HepG2 (cell line): Measurements from ENCODE around the gene CTDSP2. TPM values are rescaled to one million over a fixed set of nuclear protein-coding genes. Genes with fewer than 3 reads are reported as not detected.
A peak's percentile ranks its signal among the peaks of the same experiment; 100 is the strongest.

Source experiments
- ATAC-seq: fragments of 200-7000 bp; cut with Tn5 transposase; 3 replicates; pipeline ENCODE4 v1.9.1; 2020; ENCODE audit warnings: mild to moderate bottlenecking, moderate library complexity
- BruUV-seq: library from RNA; stranded (reverse); fragments of 400-500 nt; replicated peaks from 2 replicates; lab custom pipeline; 2021; lab: Mats Ljungman, UMichigan
- CTCF ChIA-PET: fragments of 300-600 bp; formaldehyde crosslinking; extraction: SDS; loops from one replicate; lab custom pipeline; 2021; ENCODE audit warnings: low total read pairs, inconsistent platforms, low intra/inter-chr PET ratio; lab: Yijun Ruan, JAX
- POLR2A ChIA-PET: fragments of 350-600 bp; sonication (Branson Sonifier 250); formaldehyde crosslinking; loops from one replicate; lab custom pipeline; 2020; ENCODE audit warnings: antibody characterized with exemption, inconsistent platforms; lab: Yijun Ruan, JAX
- DNase-seq: peaks from one replicate; pipeline ENCODE4 v3.0.0-alpha.2; 2015; ENCODE audit warnings: low spot score
- FAIRE-seq: peaks from 3 replicates; lab custom pipeline; 2011; peaks lifted over from hg19 to GRCh38; lab: Jason Lieb, UNC
- H2AFZ ChIP-seq: one replicate; pipeline ENCODE4 v1.6.1; 2011; ENCODE audit warnings: low read length, inconsistent platforms
- H3K27ac ChIP-seq: fragments of 300-600 bp; 3 replicates; pipeline ENCODE4 v1.8.0; 2011; ENCODE audit warnings: mixed run types, mild to moderate bottlenecking, mixed read lengths, low read length, inconsistent platforms; ENCODE audit not compliant: insufficient read depth; ENCODE audit errors: extremely low read length
- H3K27me3 ChIP-seq, 2 experiments: fragments of 200-600 bp in 1 of 2; 2 replicates in 1 of 2; 3 replicates in 1 of 2; pipeline versions ENCODE4 v1.6.0 to v1.8.0; 2011; ENCODE audit warnings: low read length in 2 of 2, mild to moderate bottlenecking in 2 of 2, moderate library complexity in 2 of 2, inconsistent platforms in 1 of 2; ENCODE audit not compliant: insufficient read depth in 2 of 2, control insufficient read depth in 1 of 2
- H3K36me3 ChIP-seq, 2 experiments: fragments of 200-600 bp in 1 of 2; replicated peaks in 1 of 2; 2 replicates in 1 of 2; 3 replicates in 1 of 2; pipeline versions ENCODE4 v1.5.1 to v1.8.0; 2011; ENCODE audit warnings: low read length in 2 of 2, inconsistent platforms in 1 of 2; ENCODE audit not compliant: insufficient read depth in 2 of 2, control insufficient read depth in 1 of 2
- H3K4me1 ChIP-seq: 2 replicates; pipeline ENCODE4 v1.5.1; 2012; ENCODE audit warnings: low read length, inconsistent platforms; ENCODE audit not compliant: insufficient read depth
- H3K4me2 ChIP-seq: 2 replicates; pipeline ENCODE4 v1.6.0; 2011; ENCODE audit warnings: low read depth, low read length, inconsistent platforms
- H3K4me3 ChIP-seq, 3 experiments: fragments of 200-600 bp in 1 of 3; sonication (generic), shearing (Covaris generic) in 1 of 3; replicated peaks in 1 of 3; 2 replicates each; pipeline ENCODE4 v1.5.1; 2011 to 2016; ENCODE audit warnings: low read length in 3 of 3, inconsistent platforms in 2 of 3, low read depth in 2 of 3, mild to moderate bottlenecking in 2 of 3, control low read depth in 1 of 3, mixed read lengths in 1 of 3; ENCODE audit not compliant: insufficient read depth in 1 of 3
- H3K79me2 ChIP-seq: one replicate; pipeline ENCODE4 v1.6.1; 2011; ENCODE audit warnings: low read length, inconsistent platforms; ENCODE audit not compliant: insufficient read depth
- H3K9ac ChIP-seq: 2 replicates; pipeline ENCODE4 v1.6.0; 2011; ENCODE audit warnings: mild to moderate bottlenecking, low read depth, low read length, inconsistent platforms; ENCODE audit not compliant: insufficient read depth
- H3K9me3 ChIP-seq: 2 replicates; pipeline ENCODE4 v1.5.1; 2012; ENCODE audit warnings: mild to moderate bottlenecking, low read length
- H4K20me1 ChIP-seq: 2 replicates; pipeline ENCODE4 v1.6.0; 2011; ENCODE audit warnings: inconsistent platforms, mild to moderate bottlenecking, low read length, moderate library complexity; ENCODE audit not compliant: insufficient read depth
- BCL6 ChIP-seq: IDR thresholded peaks from 2 replicates; pipeline ENCODE4 v1.6.1; 2016; ENCODE audit warnings: missing genetic modification reagents, missing compliant biosample characterization
- CBX2 ChIP-seq, 2 experiments: fragments of 200-600 bp in 1 of 2; sonication (generic); formaldehyde crosslinking in 1 of 2; IDR thresholded peaks; 2 replicates each; pipeline versions ENCODE4 v1.7.0 to v1.8.1; 2018 to 2022; ENCODE audit warnings: low read depth in 2 of 2, low read length in 1 of 2, mild to moderate bottlenecking in 1 of 2, missing genetic modification reagents in 1 of 2
- CCAR2 ChIP-seq: fragments of 200-400 bp; formaldehyde crosslinking; optimal IDR thresholded peaks from 2 replicates; pipeline ENCODE3; 2018; ENCODE audit warnings: low read depth, mild to moderate bottlenecking, low read length, moderate library complexity
- HMG20A ChIP-seq: IDR thresholded peaks from 2 replicates; pipeline ENCODE4 v1.6.1; 2016; ENCODE audit warnings: borderline replicate concordance
- NR2F1 ChIP-seq, 2 experiments: fragments of 450-650 bp in 1 of 2; formaldehyde crosslinking in 1 of 2; IDR thresholded peaks; 2 replicates each; pipeline versions ENCODE4 v1.5.0 to v1.6.1; 2016 to 2020; ENCODE audit warnings: mild to moderate bottlenecking in 1 of 2, missing compliant biosample characterization in 1 of 2, missing genetic modification reagents in 1 of 2, moderate library complexity in 1 of 2
- TFDP2 ChIP-seq: sonication (generic); formaldehyde crosslinking; IDR thresholded peaks from 2 replicates; pipeline ENCODE4 v1.4.0; 2020; ENCODE audit warnings: missing genetic modification reagents
- TMF1 ChIP-seq: sonication (generic); formaldehyde crosslinking; IDR thresholded peaks from 2 replicates; pipeline ENCODE4 v1.8.1; 2022; ENCODE audit warnings: low read depth, missing genetic modification reagents
- ZBED4 ChIP-seq: sonication (generic); formaldehyde crosslinking; IDR thresholded peaks from 2 replicates; pipeline ENCODE4 v1.4.0; 2020; ENCODE audit warnings: missing genetic modification reagents, borderline replicate concordance
- ZBTB20 ChIP-seq: sonication (generic); formaldehyde crosslinking; IDR thresholded peaks from 2 replicates; pipeline ENCODE4 v1.8.1; 2023; ENCODE audit warnings: missing genetic modification reagents, low read depth, mild to moderate bottlenecking, borderline replicate concordance
- ZBTB42 ChIP-seq: sonication (generic); formaldehyde crosslinking; IDR thresholded peaks from 2 replicates; pipeline ENCODE4 v1.5.0; 2020; ENCODE audit warnings: mild to moderate bottlenecking, missing genetic modification reagents
- ZNF3 ChIP-seq: IDR thresholded peaks from 2 replicates; pipeline ENCODE4 v1.7.0; 2017; ENCODE audit warnings: inconsistent platforms
- ZNF672 ChIP-seq: sonication (generic); formaldehyde crosslinking; IDR thresholded peaks from 2 replicates; pipeline ENCODE4 v1.8.1; 2022; ENCODE audit warnings: missing genetic modification reagents
- ZNF781 ChIP-seq: sonication (generic); formaldehyde crosslinking; IDR thresholded peaks from 2 replicates; pipeline ENCODE4 v1.5.1; 2020; ENCODE audit warnings: borderline replicate concordance, mild to moderate bottlenecking, missing genetic modification reagents; ENCODE audit errors: not compliant biosample characterization
- WGBS: methylation state at CpG from one replicate; pipeline ENCODE4 v1.1.6; 2017; ENCODE audit warnings: low lambda C conversion rate; 5-methylcytosine and 5-hydroxymethylcytosine counted together
- in situ Hi-C: cut with HindIII; loops from 2 replicates; pipeline ENCODE4 v1.10.0; 2017; ENCODE audit warnings: low pct_unique_long_range_greater_than_20kb; ENCODE audit not compliant: extremely low pct_ligation_motif_present
- intact Hi-C: fragments of 100-400 bp; cut with micrococcal nuclease; formaldehyde crosslinking; loops from one replicate; pipeline ENCODE4 v1.10.0; 2022; ENCODE audit not compliant: unreplicated experiment
- polyA plus RNA-seq, 8 experiments: library from polyadenylated mRNA; depleted of rRNA in 3 of 8; stranded (reverse) in 7 of 8; unstranded in 1 of 8; fragments of >200 nt; fragmentation: Illumina TruSeq in 4 of 8; extraction: Trizol in 4 of 8; gene quantifications; 2 replicates each; pipeline versions ENCODE4 v1.2.1 to v1.2.3, GENCODE V29; 2011 to 2016; ENCODE audit warnings: low read depth in 4 of 8, missing spikeins in 1 of 8, mixed read lengths in 1 of 8; ENCODE audit not compliant: insufficient read depth in 1 of 8
- total RNA-seq, 5 experiments: library from RNA; depleted of rRNA; stranded (reverse); fragments of >200 nt; fragmentation: Illumina TruSeq; extraction: Trizol; gene quantifications; 2 replicates each; pipeline ENCODE4 v1.2.3, GENCODE V29; 2016; ENCODE audit warnings: low read depth in 1 of 5

CTDSP2 gene
- total and polyA plus RNA-seq, 2 of the 13 experiments (the other 11 are each of a cell fraction or from before 2014, with no cell fraction given) = 38.1 to 82.5 TPM

GRCh38 chr12:57782608-57783465 lies 63.7 kb downstream of the CTDSP2 start, which contains the start of gene TSFM:
TSS of gene TSFM (plus strand) at chr12:57782787. CDS start at chr12:57782802, 15 bp downstream.
- Histone ChIP-seq H3K4me3 (peak within 1 kb of the TSS; percentile 95 to 100 (median 99)), H3K9me3 (no peaks in the 10 kb centered on the region), H3K27ac (peak within 1 kb of the TSS; percentile 55), H3K36me3 (peaks cover 9 to 35% of the 10 kb centered on the region in 2 experiments), H3K4me2 (peak within 1 kb of the TSS; percentile 78), H3K9ac (peak within 1 kb of the TSS; percentile 87), H3K4me1 (peaks cover 17% of the 10 kb centered on the region), H3K27me3 (no peaks in the 10 kb centered on the region; a peak in 1 of 5 replicates), H3K79me2 (peaks cover 16% of the 10 kb centered on the region), H4K20me1 (no peaks in the 10 kb centered on the region), H2AFZ (no peak within 1 kb of the TSS)
- WGBS = under 1% methylated on average over 21 of the region's 45 CpGs
- ATAC-seq (peak; percentile 89), DNase-seq (peak; percentile 85), FAIRE-seq (peak; percentile 84)
- POLR2A ChIA-PET = interaction anchor here (0.6 to 1.7 kb wide), 6 partner anchors 10 to 38 kb away, joined by 3 to 15 read pairs (median 3); partner anchors contain the start of genes AVIL, CDK4, EEF1AKMT3 and METTL1
- in situ Hi-C loops (no loop called here), intact Hi-C loops (loop anchor here (1.0 kb wide), 1 partner anchor 11 kb away; the partner anchor contains the start of genes EEF1AKMT3 and METTL1)
- BruUV-seq = no TSS peak
- CTCF ChIA-PET = interaction anchor here (1.8 kb wide), 1 partner anchor 122 kb away, joined by 13 read pairs; no protein-coding TSS in a partner anchor
- TF ChIP-seq ZBED4 = 0 out of 2 replicates have a peak, but pooled peaks have one; percentile 69
- TF ChIP-seq NR2F1 (CRISPR knock-in tag; IDR thresholded peaks at IDR 0.05) = no peak
- no peak for TF ChIP-seq ZNF672 (CRISPR knock-in tag)
- TF ChIP-seq ZBTB20 (CRISPR knock-in tag) = peak; percentile 61; the same call in 1 of the 2 replicates
- TF ChIP-seq HMG20A = peak; percentile 15; the same call in 1 of the 2 replicates
- no peak for TF ChIP-seq TMF1 (CRISPR knock-in tag)
- TF ChIP-seq BCL6 (CRISPR knock-in tag) = peak; percentile 68; the same call in 1 of the 2 replicates
- no peak for TF ChIP-seq ZBTB42 (CRISPR knock-in tag)
- no peak for TF ChIP-seq CBX2 (IDR thresholded peaks at IDR 0.05; ENCODE audit: low read depth, low read length)
- TF ChIP-seq CBX2 (CRISPR knock-in tag; IDR thresholded peaks at IDR 0.05; ENCODE audit: low read depth) = no peak
- no peak for TF ChIP-seq ZNF781
- no peak for TF ChIP-seq ZNF3 (CRISPR knock-in tag)
- TF ChIP-seq TFDP2 (CRISPR knock-in tag) = peak; percentile 72
- no peak for TF ChIP-seq CCAR2
